Stomach (tissue), 9 donors: ENCODE results near the gene UNC80. TPM values are rescaled to one million over a fixed set of nuclear protein-coding genes. Genes with fewer than 3 reads are reported as not detected.

Experiments used
- DNase-seq, 2 donors: peaks; one replicate each; pipeline versions ENCODE4 v3.0.0 to v3.0.0-alpha.2; 2013 to 2019
- H3K27ac ChIP-seq, 5 donors: fragments of 200-600 bp in 4 of 5; sonication (generic) in 4 of 5; one replicate each; pipeline ENCODE4 v1.5.1; 2013 to 2019; ENCODE audit warnings: mild to moderate bottlenecking in 1 of 5, moderate library complexity in 1 of 5
- H3K27me3 ChIP-seq, 3 donors: fragments of 200-600 bp; sonication (generic); one replicate each; pipeline ENCODE4 v1.5.1; 2017 to 2019; ENCODE audit warnings: mixed run types in 1 of 3
- H3K36me3 ChIP-seq, 4 donors: fragments of 200-600 bp; sonication (generic); 1 replicate in 3 of 4; 2 replicates in 1 of 4; pipeline ENCODE4 v1.5.1; 2016 to 2019
- H3K4me1 ChIP-seq, 4 donors: fragments of 200-600 bp; sonication (generic); one replicate each; pipeline ENCODE4 v1.5.1; 2016 to 2019
- H3K4me3 ChIP-seq, 4 donors: fragments of 200-600 bp; sonication (generic) in 3 of 4; one replicate each; pipeline ENCODE4 v1.5.1; 2016 to 2019; ENCODE audit warnings: mild to moderate bottlenecking in 1 of 4
- H3K9me3 ChIP-seq, 4 donors: fragments of 200-600 bp; sonication (generic); one replicate each; pipeline ENCODE4 v1.5.1; 2016 to 2019
- EP300 ChIP-seq: sonication (generic); formaldehyde crosslinking; IDR thresholded peaks from one replicate; pipeline ENCODE4 v1.6.1; 2017; ENCODE audit warnings: antibody characterized with exemption
- POLR2A ChIP-seq, 4 donors: fragments of 450-650 bp; IDR thresholded peaks; one replicate each; pipeline ENCODE4 v1.6.1; 2016; ENCODE audit warnings: antibody characterized with exemption in 4 of 4, control low read depth in 2 of 4, mild to moderate bottlenecking in 1 of 4, moderate library complexity in 1 of 4
- POLR2AphosphoS5 ChIP-seq, 3 donors: sonication (generic); formaldehyde crosslinking; IDR thresholded peaks; one replicate each; pipeline ENCODE4 v1.6.1; 2016; ENCODE audit warnings: antibody characterized with exemption in 3 of 3
- WGBS, 5 donors: extraction: QIAGEN DNeasy Blood & Tissue Kit in 3 of 5; methylation state at CpG; one replicate each; pipeline versions ENCODE4 v1.1.5 to v1.1.7; 2013 to 2018; 5-methylcytosine and 5-hydroxymethylcytosine counted together
- intact Hi-C: fragments of 100-400 bp; cut with DNase I; formaldehyde crosslinking; loops from one replicate; pipeline ENCODE4 v1.15.1; 2023; ENCODE audit warnings: low total_unique reads
- polyA plus RNA-seq, 3 donors: library from polyadenylated mRNA; stranded (reverse); fragments of 200-250 nt; gene quantifications; one replicate each; pipeline ENCODE4 v1.2.3, GENCODE V29; 2013
- total RNA-seq, 5 donors: library from RNA; depleted of rRNA; stranded (reverse); fragments of >200 nt; gene quantifications; one replicate each; pipeline versions ENCODE4 v1.1.0 to v1.2.3, GENCODE V29; 2014 to 2016
- TF ChIP-seq, protein P1 (sequence below), 7 experiments: fragments of 450-650 bp in 4 of 7; fragments of 200-600 bp in 3 of 7; sonication (generic) in 3 of 7; IDR thresholded peaks; one replicate each; pipeline ENCODE4 v1.5.1; 2016 to 2019; ENCODE audit warnings: antibody characterized with exemption in 7 of 7, control low read depth in 2 of 7, mild to moderate bottlenecking in 1 of 7
- donor health status: healthy with polysubstance abuse.
- donor health status: Bipolar disorder and iron deficiency.
- donor health status: healthy.

The UNC80 gene
- total and polyA plus RNA-seq, 8 donors: 0.08 to 5.1 (median 0.29) TPM; not detected in 1

DNA sequence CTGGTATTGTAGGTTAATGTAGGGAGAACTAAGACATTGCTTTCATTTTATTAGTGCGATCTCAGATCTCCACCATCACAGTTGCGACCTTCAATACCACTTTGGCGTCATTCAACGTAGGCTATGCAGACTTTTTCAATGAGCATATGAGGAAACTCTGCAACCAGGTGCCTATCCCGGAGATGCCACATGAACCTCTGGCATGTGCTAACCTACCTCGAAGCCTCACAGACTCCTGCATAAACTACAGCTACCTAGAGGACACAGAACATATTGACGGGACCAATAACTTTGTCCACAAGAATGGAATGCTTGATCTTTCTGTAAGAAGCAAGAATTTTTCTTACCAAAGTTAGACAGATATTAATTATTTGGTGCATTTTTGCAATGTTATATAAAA lies 47.3 kb downstream of the UNC80 start:
- intact Hi-C loops: no loop called here
- WGBS, 5 donors: 92 to 97% (median 94%) methylated on average over 7 of the region's 7 CpGs
- Histone ChIP-seq H3K27me3 (no peaks in the 10 kb centered on the region), H3K4me3 (no peak overlapping the region), H3K27ac (no peak overlapping the region), H3K9me3 (no peaks in the 10 kb centered on the region), H3K4me1 (no peaks in the 10 kb centered on the region), H3K36me3 (no peaks in the 10 kb centered on the region)
- TF ChIP-seq POLR2A (IDR thresholded peaks at IDR 0.05) (no peak), EP300 (no peak), POLR2AphosphoS5 (IDR thresholded peaks at IDR 0.05) (no peak)
- TF ChIP-seq, protein P1, sequence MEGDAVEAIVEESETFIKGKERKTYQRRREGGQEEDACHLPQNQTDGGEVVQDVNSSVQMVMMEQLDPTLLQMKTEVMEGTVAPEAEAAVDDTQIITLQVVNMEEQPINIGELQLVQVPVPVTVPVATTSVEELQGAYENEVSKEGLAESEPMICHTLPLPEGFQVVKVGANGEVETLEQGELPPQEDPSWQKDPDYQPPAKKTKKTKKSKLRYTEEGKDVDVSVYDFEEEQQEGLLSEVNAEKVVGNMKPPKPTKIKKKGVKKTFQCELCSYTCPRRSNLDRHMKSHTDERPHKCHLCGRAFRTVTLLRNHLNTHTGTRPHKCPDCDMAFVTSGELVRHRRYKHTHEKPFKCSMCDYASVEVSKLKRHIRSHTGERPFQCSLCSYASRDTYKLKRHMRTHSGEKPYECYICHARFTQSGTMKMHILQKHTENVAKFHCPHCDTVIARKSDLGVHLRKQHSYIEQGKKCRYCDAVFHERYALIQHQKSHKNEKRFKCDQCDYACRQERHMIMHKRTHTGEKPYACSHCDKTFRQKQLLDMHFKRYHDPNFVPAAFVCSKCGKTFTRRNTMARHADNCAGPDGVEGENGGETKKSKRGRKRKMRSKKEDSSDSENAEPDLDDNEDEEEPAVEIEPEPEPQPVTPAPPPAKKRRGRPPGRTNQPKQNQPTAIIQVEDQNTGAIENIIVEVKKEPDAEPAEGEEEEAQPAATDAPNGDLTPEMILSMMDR (IDR thresholded peaks at IDR 0.05): no peak
- no peak for DNase-seq

DNA sequence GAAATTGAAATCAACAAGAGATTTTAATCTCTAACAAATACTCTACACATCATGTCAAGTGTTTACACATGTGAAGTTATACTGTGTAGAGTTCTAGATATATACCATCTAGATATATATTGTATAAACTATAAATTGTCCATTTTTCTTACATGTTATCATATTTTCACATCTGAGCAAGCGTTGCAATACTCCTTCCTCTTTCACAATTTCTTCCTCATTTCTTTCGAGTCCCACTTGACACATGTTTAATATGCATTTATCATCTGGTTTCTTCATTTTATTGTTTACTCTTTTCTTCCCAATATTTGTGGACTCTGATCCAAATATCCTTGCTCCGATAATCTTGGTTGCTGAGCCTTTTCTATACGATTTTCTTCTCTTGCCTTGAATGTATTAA lies 50.2 kb downstream of the UNC80 start:
- Histone ChIP-seq H3K9me3 (no peaks in the 10 kb centered on the region), H3K27me3 (no peaks in the 10 kb centered on the region), H3K4me3 (no peak overlapping the region), H3K27ac (no peak overlapping the region), H3K4me1 (no peaks in the 10 kb centered on the region), H3K36me3 (no peaks in the 10 kb centered on the region)
- WGBS, 5 donors: 61 to 74% (median 73%) methylated on average over 4 of the region's 4 CpGs
- no peak for TF ChIP-seq POLR2A (IDR thresholded peaks at IDR 0.05)
- TF ChIP-seq, protein P1 (IDR thresholded peaks at IDR 0.05): no peak
- no peak for DNase-seq
- intact Hi-C loops: no loop called here

DNA sequence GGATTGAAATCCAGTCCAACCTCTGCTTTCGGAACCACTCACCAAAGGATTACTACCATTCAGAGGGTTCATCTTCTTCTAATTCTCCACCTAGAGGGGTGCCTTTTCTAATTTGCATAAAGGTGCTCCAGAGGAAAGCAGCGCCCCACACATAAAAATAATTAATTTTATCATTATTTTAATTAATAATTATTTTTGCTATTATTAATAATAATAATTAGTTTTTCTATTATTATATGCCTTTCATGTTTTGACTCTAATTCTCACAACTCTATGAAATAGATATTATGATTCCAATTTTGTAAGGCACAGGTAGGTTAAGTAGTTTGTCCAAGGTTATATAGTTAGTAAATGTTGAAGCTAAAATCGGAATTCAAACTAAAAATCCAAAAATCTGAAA lies 51.9 kb downstream of the UNC80 start:
- Histone ChIP-seq H3K4me3 (no peak overlapping the region), H3K36me3 (no peaks in the 10 kb centered on the region), H3K27me3 (no peaks in the 10 kb centered on the region), H3K4me1 (no peaks in the 10 kb centered on the region), H3K27ac (no peak overlapping the region), H3K9me3 (no peaks in the 10 kb centered on the region)
- intact Hi-C loops: no loop called here
- no peak for TF ChIP-seq EP300
- TF ChIP-seq POLR2AphosphoS5 (IDR thresholded peaks at IDR 0.05): no peak
- no peak for TF ChIP-seq POLR2A (IDR thresholded peaks at IDR 0.05)
- TF ChIP-seq, protein P1 (IDR thresholded peaks at IDR 0.05): no peak
- DNase-seq: no peak
- WGBS, 5 donors: 80 to 93% (median 88%) methylated on average over 3 of the region's 3 CpGs

DNA sequence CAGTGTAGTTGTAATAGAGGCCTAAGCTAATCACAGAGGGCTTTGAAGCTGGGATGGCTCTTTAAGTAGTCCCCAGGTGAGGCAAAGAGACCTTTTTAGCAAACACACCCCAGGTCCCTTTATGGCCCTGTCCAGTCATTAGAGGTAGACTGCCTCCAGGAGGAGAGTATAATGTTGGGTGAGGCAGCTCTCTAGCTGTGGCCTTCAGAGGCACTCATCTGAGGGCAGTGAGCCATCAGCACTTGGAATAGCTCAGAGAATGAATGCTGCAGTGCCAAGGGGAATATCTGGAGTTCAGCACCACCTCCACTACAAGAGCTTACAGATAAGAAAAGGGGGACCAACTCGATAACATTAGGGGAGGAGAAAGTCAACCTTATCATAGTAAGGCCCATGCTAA lies 52.8 kb downstream of the UNC80 start:
- Histone ChIP-seq H3K36me3 (no peaks in the 10 kb centered on the region), H3K27me3 (no peaks in the 10 kb centered on the region), H3K4me1 (no peaks in the 10 kb centered on the region), H3K9me3 (no peaks in the 10 kb centered on the region), H3K4me3 (no peak overlapping the region), H3K27ac (no peak overlapping the region)
- TF ChIP-seq POLR2AphosphoS5 (IDR thresholded peaks at IDR 0.05): no peak
- no peak for TF ChIP-seq POLR2A (IDR thresholded peaks at IDR 0.05)
- TF ChIP-seq EP300: no peak
- TF ChIP-seq, protein P1 (IDR thresholded peaks at IDR 0.05): no peak
- intact Hi-C loops: no loop called here
- 25 to 57% (median 46%) methylated on average over 1 of the region's 1 CpG for WGBS, 5 donors
- DNase-seq: no peak
